ENCODE results near the gene AGL.
"Not testable (repeated sequence)": the region's sequence is repeated elsewhere in the genome, so short reads cannot be mapped to it uniquely, and the experiment has no call there.

AGL gene

DNA sequence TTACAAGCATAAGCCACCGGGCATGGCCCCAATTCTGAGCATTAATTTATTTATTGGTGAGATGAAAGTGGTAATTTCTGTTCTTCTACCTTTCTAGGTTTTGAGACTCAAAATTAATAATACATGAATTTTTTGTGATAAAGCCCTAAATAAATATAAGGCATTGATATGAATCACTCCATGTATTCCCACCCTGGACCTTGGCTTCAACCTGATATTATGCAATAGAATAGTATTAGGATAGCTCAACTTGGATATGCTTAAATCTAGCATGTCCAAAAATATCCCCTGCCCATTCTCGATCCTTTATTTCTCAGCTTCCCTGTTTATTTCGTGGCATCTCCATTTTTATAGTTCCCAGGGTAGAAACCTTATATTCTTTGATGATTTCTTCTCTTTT, 2.5 kb downstream of the AGL start:
- DNase-seq = no peak

GRCh38 chr1:99855914-99856450, 5.8 kb downstream of the AGL start:
- DNase-seq = no peak

DNA sequence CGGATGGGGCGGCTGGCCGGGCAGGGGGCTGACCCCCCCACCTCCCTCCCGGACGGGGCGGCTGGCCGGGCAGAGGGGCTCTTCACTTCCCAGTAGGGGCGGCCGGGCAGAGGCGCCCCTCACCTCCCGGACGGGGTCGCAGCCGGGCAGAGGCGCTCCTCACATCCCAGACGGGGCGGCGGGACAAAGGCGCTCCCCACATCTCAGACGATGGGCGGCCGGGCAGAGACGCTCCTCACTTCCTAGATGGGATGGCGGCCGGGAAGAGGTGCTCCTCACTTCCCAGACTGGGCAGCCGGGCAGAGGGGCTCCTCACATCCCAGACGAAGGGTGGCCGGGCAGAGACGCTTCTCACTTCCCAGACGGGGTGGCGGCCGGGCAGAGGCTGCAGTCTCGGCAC, 6.9 kb downstream of the AGL start:
- DNase-seq = not testable (repeated sequence)

GRCh38 chr1:99858286-99858685, 8.1 kb downstream of the AGL start:
- DNase-seq = no peak

- no peak for DNase-seq
Observed at GRCh38 chr1:99858881-99859280, 8.7 kb downstream of the AGL start.

- no peak for DNase-seq
Observed at GRCh38 chr1:99860703-99861102, 10.5 kb downstream of the AGL start.

- DNase-seq = no peak
Observed at GRCh38 chr1:99867682-99868081, 17.5 kb downstream of the AGL start.

DNA sequence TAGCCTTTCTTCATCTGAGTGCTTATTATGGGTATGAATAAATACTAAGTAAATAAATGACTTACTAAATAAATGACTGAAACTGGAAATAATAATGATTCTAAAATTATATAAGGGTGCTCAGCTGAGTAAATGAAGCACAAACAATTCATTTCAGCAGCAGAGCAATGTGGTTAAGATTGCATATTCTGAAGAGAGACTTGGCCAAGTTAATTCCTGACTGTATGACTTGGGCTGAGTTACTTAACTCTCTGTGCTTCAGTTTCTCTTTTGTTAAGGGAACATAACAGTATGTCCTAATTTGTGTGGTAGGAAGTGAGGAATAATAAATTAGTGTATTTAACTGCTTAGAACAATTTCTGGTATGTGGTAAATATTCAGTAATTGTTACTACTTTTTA, 19.1 kb downstream of the AGL start:
- no peak for DNase-seq

DNA sequence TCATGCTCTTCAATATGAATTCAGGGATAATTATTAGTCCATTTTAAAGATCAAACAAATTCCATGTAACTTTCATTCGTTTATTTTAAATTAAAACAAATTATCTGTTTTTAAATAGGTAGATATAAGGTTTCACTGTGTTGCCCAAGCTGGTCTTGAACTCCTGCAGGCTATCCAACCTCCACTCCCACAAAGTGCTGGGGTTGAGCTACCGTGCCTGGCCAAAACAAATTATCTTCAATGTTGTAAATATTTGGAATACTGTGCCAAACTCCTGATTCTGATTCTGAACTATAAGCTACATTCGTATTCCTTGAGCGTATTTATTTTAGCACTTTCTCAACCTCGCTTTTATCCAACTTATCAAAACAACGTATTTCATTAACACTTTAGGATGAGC, 19.6 kb downstream of the AGL start:
- no peak for DNase-seq

DNA sequence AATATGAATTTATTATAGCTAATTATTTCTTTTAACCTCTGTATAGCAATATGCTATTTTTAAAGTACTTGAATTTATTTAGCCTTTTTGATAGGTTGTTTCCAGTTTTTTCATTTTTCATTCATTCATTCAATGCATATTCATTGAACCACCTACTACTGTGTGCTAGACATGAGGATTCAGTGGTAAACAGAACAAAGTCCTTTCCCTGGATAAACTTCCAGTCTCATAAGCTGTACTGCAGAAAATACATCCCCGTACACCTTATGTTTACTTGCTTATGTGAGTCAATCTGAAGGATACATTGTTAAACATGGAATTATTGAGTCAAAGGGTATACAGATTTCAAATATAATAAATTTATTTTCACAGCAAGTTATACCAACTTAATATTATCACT, 21.9 kb downstream of the AGL start:
- DNase-seq = no peak

DNA sequence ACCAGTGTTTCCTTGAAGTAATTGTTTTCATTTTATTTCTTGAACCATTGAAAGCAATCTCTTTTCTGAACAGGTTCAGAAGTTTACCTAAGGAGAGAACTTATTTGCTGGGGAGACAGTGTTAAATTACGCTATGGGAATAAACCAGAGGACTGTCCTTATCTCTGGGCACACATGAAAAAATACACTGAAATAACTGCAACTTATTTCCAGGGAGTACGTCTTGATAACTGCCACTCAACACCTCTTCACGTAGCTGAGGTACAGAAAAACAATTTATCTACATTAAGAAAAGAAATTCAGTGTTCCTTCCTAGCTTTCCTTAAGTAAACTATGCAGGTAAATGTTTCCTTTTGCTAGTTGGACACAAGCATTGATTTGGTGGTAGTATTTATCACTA, 27.4 kb downstream of the AGL start:
- DNase-seq = no peak

DNA sequence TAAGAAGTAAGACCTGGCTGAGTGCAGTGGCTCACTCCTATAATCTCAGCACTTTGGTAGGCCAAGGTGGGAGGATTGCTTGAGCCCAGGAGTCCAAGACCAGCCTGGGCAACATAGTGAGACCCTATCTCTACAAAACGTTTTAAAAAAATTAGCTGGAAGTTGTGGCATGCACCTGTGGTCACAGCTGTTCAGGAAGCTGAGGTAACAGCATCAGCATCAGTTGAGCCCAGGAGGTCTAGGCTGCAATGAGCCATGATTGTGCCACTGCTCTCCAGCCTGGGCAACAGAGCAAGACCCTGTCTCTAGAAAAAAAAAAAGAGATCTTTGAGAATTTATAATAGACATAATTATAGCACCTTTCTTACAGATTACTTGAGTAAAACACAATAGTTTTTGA, 36.0 kb downstream of the AGL start:
- no peak for DNase-seq

DNA sequence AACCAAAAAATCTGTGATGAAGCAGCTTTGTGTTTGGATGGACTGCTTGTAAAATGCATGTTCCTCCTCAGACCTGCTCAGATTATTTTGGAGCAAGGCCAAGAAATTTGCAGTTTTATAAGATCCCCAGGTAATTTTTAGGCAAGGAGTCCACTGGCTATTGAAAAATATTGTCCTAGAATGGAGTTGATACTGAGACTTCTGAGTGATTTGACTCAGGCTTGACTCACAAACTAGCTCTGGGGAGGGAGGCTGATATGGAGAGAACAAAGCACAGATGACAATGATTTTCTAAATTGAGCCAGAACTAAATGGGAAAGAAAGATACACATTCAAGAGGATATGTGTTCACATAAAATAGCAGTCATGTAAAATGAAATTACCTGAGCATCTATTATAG, 36.7 kb downstream of the AGL start:
- DNase-seq = no peak

DNA sequence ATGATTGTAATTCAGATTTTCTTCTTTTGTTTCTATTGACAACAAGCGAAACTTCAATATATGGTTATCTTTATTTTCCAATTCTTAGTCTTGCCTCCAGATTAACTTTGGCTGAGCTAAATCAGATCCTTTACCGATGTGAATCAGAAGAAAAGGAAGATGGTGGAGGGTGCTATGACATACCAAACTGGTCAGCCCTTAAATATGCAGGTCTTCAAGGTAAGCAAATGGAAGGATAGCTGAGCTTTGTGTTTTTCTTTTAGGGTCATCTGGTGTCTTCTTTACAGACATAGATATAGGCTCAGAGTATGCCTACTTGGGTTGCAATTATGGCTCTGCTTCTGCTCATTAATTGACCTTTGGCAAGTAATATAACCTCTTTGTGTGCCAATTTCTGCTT, 37.7 kb downstream of the AGL start:
- no peak for DNase-seq

- DNase-seq = no peak
Observed at GRCh38 chr1:99891997-99892396, 41.8 kb downstream of the AGL start.

- DNase-seq = not testable (repeated sequence)
Observed at GRCh38 chr1:99903278-99903677, 53.1 kb downstream of the AGL start.

DNA sequence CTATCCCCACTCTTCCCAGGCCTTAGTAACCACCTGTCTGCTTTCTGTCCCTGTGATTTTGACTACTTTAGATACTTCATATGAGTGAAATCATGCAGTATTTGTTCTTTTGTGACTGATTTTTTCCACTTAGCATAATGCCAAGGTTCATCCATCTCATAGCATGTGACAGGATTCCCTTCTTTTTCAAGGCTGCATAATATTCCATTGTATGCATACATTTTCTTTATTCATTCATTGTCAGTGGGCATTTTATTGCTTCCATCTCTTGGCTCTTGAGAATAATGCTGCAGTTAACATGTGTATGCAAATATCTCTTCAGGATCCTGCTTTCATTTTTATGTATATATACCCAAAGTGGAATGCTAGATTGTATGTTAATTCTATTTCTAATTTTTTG, 56.4 kb downstream of the AGL start:
- no peak for DNase-seq

- DNase-seq = no peak
Observed at GRCh38 chr1:99917214-99917613, 67.1 kb downstream of the AGL start.

- no peak for DNase-seq
Observed at GRCh38 chr1:99919220-99919619, 69.1 kb downstream of the AGL start.

DNA sequence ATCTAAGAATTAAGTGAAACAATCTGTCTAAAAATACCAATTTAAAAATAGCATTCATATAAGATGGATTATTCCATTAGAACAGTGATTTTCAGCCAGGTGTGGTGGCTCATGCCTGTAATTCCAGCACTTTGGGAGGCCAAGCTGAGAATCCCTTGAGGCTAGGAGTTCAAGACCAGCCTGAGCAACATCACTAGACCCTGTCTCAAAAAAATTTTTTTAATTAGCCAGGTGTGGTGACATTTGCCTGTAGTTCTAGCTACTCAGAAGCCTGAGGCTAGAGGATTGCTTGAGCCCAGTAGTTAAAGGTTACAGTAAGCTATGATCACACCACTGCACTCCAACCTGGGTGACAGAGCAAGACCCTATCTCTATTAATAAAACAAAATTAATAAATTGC, 84.6 kb downstream of the AGL start:
- no peak for DNase-seq

DNA sequence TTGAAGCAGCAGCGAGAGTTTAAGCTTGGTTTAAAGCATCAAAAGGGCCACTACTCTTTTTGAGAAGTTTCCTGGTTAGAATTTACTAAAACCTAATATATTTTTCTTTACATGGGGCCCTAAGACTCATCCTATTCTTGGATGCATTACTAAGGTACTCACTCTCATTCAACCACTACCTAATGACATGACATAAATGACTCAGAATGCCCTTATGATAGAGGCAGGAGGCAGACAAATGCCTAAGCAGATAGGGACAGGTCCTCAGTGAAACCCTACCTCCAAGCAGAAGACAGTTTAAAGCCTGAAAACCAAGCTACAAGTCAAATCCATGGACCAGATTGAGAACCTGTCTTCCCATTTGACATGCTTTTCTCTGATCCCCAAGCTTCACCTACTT, 85.4 kb downstream of the AGL start:
- DNase-seq = no peak

- DNase-seq = no peak
Observed at GRCh38 chr1:99936071-99936470, 85.9 kb downstream of the AGL start.

DNA sequence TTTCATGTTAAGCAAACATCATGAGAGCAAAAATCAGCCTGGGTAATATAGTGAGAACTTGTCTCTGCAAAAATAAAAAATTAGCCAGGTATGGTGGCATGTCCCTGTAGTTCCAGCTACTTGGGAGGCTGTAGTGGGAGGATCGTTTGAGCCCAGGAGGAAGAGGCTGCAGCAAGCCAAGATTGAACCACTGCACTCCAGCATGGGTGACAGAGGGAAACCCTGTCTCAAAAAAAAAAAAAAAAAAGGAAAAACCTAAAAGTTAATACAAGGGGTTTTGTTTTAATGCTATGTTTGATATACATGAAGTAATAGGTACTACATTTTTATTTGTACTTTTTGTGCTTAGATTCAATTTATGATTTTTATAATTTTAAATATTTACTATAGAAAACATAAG, 92.6 kb downstream of the AGL start:
- DNase-seq = no peak

DNA sequence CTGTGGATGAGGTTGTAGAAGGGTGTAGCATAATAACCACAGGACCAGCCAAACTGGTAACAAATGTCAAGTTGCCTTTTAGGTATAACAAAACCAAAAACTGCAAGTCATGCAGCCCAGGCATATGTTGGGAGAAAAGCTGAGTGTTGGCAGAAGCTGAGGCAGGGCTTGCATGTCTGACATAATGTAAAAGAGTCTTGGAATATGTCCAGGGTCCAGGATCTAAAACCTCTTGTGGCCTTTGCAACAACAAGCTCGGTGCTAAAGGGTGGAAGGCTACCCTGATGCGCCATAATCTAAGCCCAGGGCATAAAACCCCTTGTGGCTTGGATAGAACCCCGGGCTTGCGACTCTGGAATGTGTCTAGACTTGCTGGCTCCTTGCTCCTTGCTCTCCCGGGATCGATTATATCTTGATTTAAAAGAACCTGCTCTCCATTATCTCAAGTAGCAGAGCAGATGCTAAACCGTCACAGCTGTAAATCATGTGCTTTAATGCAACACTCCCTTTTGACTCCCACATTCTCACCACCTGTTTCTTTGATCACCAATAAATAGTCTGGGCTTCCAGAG, 93.1 kb downstream of the AGL start:
- DNase-seq = no peak

GRCh38 chr1:99944192-99944591, 94.0 kb downstream of the AGL start:
- DNase-seq = no peak

- no peak for DNase-seq
Observed at GRCh38 chr1:99945174-99945573, 95.0 kb downstream of the AGL start.
